Gastrocnemius medialis (tissue), 4 donors: ENCODE results near the gene IGFL4. TPM values are rescaled to one million over a fixed set of nuclear protein-coding genes. Genes with fewer than 3 reads are reported as not detected.

Experiments used
- ATAC-seq, 2 donors: fragments of 150-250 bp; one replicate each; pipeline ENCODE4 v1.9.1; 2016
- DNase-seq, 2 donors: peaks; one replicate each; pipeline ENCODE4 v3.0.0-alpha.2; 2019
- H3K27ac ChIP-seq, 4 donors: fragments of 200-600 bp; sonication (generic); 1 replicate in 1 of 4; 2 replicates in 3 of 4; pipeline ENCODE4 v1.5.1; 2016 to 2018; ENCODE audit warnings: mild to moderate bottlenecking in 2 of 4, moderate library complexity in 1 of 4
- H3K27me3 ChIP-seq, 3 donors: fragments of 200-600 bp; sonication (generic) in 2 of 3; 1 replicate in 1 of 3; 2 replicates in 2 of 3; pipeline versions ENCODE4 v1.5.1 to v1.6.0; 2016 to 2019; ENCODE audit warnings: mild to moderate bottlenecking in 1 of 3, moderate library complexity in 1 of 3
- H3K36me3 ChIP-seq, 2 donors: fragments of 200-600 bp; sonication (generic) in 1 of 2; one replicate each; pipeline ENCODE4 v1.5.1; 2017 to 2018
- H3K4me1 ChIP-seq, 2 donors: fragments of 200-600 bp; sonication (generic) in 1 of 2; one replicate each; pipeline ENCODE4 v1.5.1; 2016 to 2017; ENCODE audit warnings: mild to moderate bottlenecking in 2 of 2
- H3K4me3 ChIP-seq, 4 donors: fragments of 200-600 bp; sonication (generic) in 3 of 4; 1 replicate in 1 of 4; 2 replicates in 3 of 4; pipeline ENCODE4 v1.5.1; 2016 to 2019; ENCODE audit warnings: mild to moderate bottlenecking in 2 of 4
- H3K9me3 ChIP-seq, 3 donors: fragments of 200-600 bp; sonication (generic) in 2 of 3; 1 replicate in 1 of 3; 2 replicates in 2 of 3; pipeline ENCODE4 v1.5.1; 2016 to 2019
- CTCF ChIP-seq, 5 experiments: fragments of 450-650 bp in 3 of 5; fragments of 200-600 bp in 2 of 5; sonication (generic) in 2 of 5; IDR thresholded peaks in 4 of 5; conservative IDR thresholded peaks in 1 of 5; 1 replicate in 4 of 5; 2 replicates in 1 of 5; pipeline ENCODE4 v1.5.1; 2016 to 2019; ENCODE audit warnings: antibody characterized with exemption in 5 of 5, mild to moderate bottlenecking in 3 of 5, moderate library complexity in 3 of 5
- POLR2A ChIP-seq, 2 donors: fragments of 450-650 bp; IDR thresholded peaks; one replicate each; pipeline ENCODE4 v1.6.1; 2017; ENCODE audit warnings: antibody characterized with exemption in 2 of 2, mild to moderate bottlenecking in 2 of 2, moderate library complexity in 2 of 2
- in situ Hi-C, 4 donors: fragments of 200-750 bp; cut with MboI; loops; one replicate each; pipeline versions ENCODE4 v1.15.0 to v1.8.0; 2017; ENCODE audit warnings: low sequenced_read_pairs in 4 of 4
- intact Hi-C: fragments of 100-400 bp; cut with DNase I; formaldehyde crosslinking; loops from one replicate; pipeline ENCODE4 v1.15.1; 2023; ENCODE audit warnings: low total_unique reads
- total RNA-seq, 4 donors: library from RNA; depleted of rRNA; stranded (reverse); fragments of >200 nt; gene quantifications; one replicate each; pipeline versions ENCODE4 v1.1.0 to v1.2.3, GENCODE V29; 2016

Gene IGFL4
- total RNA-seq, 4 donors from 2014 or later: not detected

GRCh38 chr19:46076031-46076880, 35.5 kb upstream of the IGFL4 start:
- TF ChIP-seq CTCF (IDR thresholded peaks at IDR 0.05 in 4 of 5, conservative IDR thresholded peaks at IDR 0.05 in 1 of 5) (no peak), POLR2A (IDR thresholded peaks at IDR 0.05) (no peak)

GRCh38 chr19:46073268-46073922, 32.6 kb upstream of the IGFL4 start:
- ATAC-seq (no peak), DNase-seq (no peak)
- no peak for TF ChIP-seq CTCF (IDR thresholded peaks at IDR 0.05 in 4 of 5, conservative IDR thresholded peaks at IDR 0.05 in 1 of 5)
- no peak for TF ChIP-seq POLR2A (IDR thresholded peaks at IDR 0.05)
- Histone ChIP-seq H3K9me3 (no peaks in the 10 kb centered on the region), H3K4me1 (no peaks in the 10 kb centered on the region), H3K27me3 (peaks cover 38 to 47% (median 41%) of the 10 kb centered on the region in 3 donors), H3K27ac (no peak overlapping the region), H3K4me3 (no peak overlapping the region), H3K36me3 (no peaks in the 10 kb centered on the region)
- intact Hi-C loops: no loop called here
- in situ Hi-C loops: no loop called here

More at GRCh38 chr19:46076031-46076880, 35.5 kb upstream of the IGFL4 start:
- in situ Hi-C loops (no loop called here), intact Hi-C loops (loop anchor here (2.0 kb wide), 1 partner anchor 47 kb away; no protein-coding TSS in a partner anchor)
- no peak for DNase-seq
- Histone ChIP-seq H3K9me3 (no peaks in the 10 kb centered on the region), H3K4me3 (no peak overlapping the region), H3K27ac (no peak overlapping the region), H3K27me3 (peaks cover 48 to 53% (median 50%) of the 10 kb centered on the region in 3 donors), H3K4me1 (no peaks in the 10 kb centered on the region), H3K36me3 (no peaks in the 10 kb centered on the region)
- no peak for ATAC-seq

GRCh38 chr19:46069806-46070341, 29.1 kb upstream of the IGFL4 start:
- ATAC-seq (no peak), DNase-seq (no peak)
- H3K27me3 ChIP-seq: peaks cover 7 to 16% (median 16%) of the 10 kb centered on the region in 3 donors
- no peaks in the 10 kb centered on the region for H3K4me1 ChIP-seq
- no peak overlapping the region for H3K27ac ChIP-seq
- in situ Hi-C loops (no loop called here), intact Hi-C loops (no loop called here)
- H3K9me3 ChIP-seq: no peaks in the 10 kb centered on the region
- no peaks in the 10 kb centered on the region for H3K36me3 ChIP-seq
- H3K4me3 ChIP-seq: no peak overlapping the region
- no peak for TF ChIP-seq CTCF (IDR thresholded peaks at IDR 0.05 in 4 of 5, conservative IDR thresholded peaks at IDR 0.05 in 1 of 5)
- no peak for TF ChIP-seq POLR2A (IDR thresholded peaks at IDR 0.05)

GRCh38 chr19:46068345-46069258, 27.8 kb upstream of the IGFL4 start:
- H3K4me3 ChIP-seq: no peak overlapping the region
- in situ Hi-C loops (no loop called here), intact Hi-C loops (no loop called here)
- DNase-seq (no peak), ATAC-seq (no peak)
- H3K27ac ChIP-seq: no peak overlapping the region
- peaks cover 0 to 17% (median 11%) of the 10 kb centered on the region in 3 donors for H3K27me3 ChIP-seq
- no peaks in the 10 kb centered on the region for H3K36me3 ChIP-seq
- no peak for TF ChIP-seq CTCF (IDR thresholded peaks at IDR 0.05 in 4 of 5, conservative IDR thresholded peaks at IDR 0.05 in 1 of 5)
- TF ChIP-seq POLR2A (IDR thresholded peaks at IDR 0.05): no peak
- no peaks in the 10 kb centered on the region for H3K4me1 ChIP-seq
- no peaks in the 10 kb centered on the region for H3K9me3 ChIP-seq
